Hepatocyte (in vitro differentiated cells): ENCODE results near the gene TRAPPC12.

ENCODE experiments used
- CTCF ChIP-seq: fragments of 200-600 bp; sonication (generic); IDR thresholded peaks from 2 replicates; pipeline ENCODE4 v1.5.1; 2016; ENCODE audit warnings: antibody characterized with exemption, mild to moderate bottlenecking; ENCODE audit not compliant: poor library complexity
- EZH2 ChIP-seq: fragments of 200-600 bp; sonication (generic); IDR thresholded peaks from 2 replicates; pipeline ENCODE4 v1.6.1; 2016; ENCODE audit warnings: antibody characterized with exemption, mild to moderate bottlenecking, borderline replicate concordance
- EZH2phosphoT487 ChIP-seq: fragments of 200-600 bp; sonication (generic); IDR thresholded peaks from one replicate; pipeline ENCODE4 v1.6.1; 2018; ENCODE audit warnings: antibody characterized with exemption, mild to moderate bottlenecking, low read depth, moderate library complexity; ENCODE audit not compliant: unreplicated experiment, severe bottlenecking

GRCh38 chr2:3522961-3523421, 143.5 kb downstream of the TRAPPC12 start:
- no peak for TF ChIP-seq CTCF
- no peak for TF ChIP-seq EZH2
- TF ChIP-seq EZH2phosphoT487, result no peak
